Vagina (tissue), 2 donors: ENCODE results near the gene PLCB1. TPM values are rescaled to one million over a fixed set of nuclear protein-coding genes. Genes with fewer than 3 reads are reported as not detected.

Source experiments
- DNase-seq, 2 donors: peaks; one replicate each; pipeline ENCODE4 v3.0.0-alpha.2; 2017; ENCODE audit errors: extremely low spot score in 2 of 2
- H3K27ac ChIP-seq: fragments of 200-600 bp; sonication (generic); one replicate; pipeline ENCODE4 v1.5.1; 2019
- H3K27me3 ChIP-seq: fragments of 200-600 bp; sonication (generic); one replicate; pipeline ENCODE4 v1.5.1; 2019
- H3K36me3 ChIP-seq, 2 donors: fragments of 200-600 bp; sonication (generic); one replicate each; pipeline ENCODE4 v1.5.1; 2017 to 2019
- H3K4me1 ChIP-seq: fragments of 200-600 bp; sonication (generic); one replicate; pipeline ENCODE4 v1.5.1; 2019
- H3K4me3 ChIP-seq, 2 donors: fragments of 200-600 bp; sonication (generic); 1 replicate in 1 of 2; 2 replicates in 1 of 2; pipeline ENCODE4 v1.5.1; 2016 to 2019
- H3K9me3 ChIP-seq: fragments of 200-600 bp; sonication (generic); one replicate; pipeline ENCODE4 v1.5.1; 2019
- CTCF ChIP-seq, 3 experiments: fragments of 450-650 bp in 2 of 3; fragments of 200-600 bp in 1 of 3; sonication (generic) in 1 of 3; IDR thresholded peaks; one replicate each; pipeline ENCODE4 v1.5.1; 2017 to 2019; ENCODE audit warnings: antibody characterized with exemption in 3 of 3, mild to moderate bottlenecking in 2 of 3, moderate library complexity in 2 of 3
- POLR2A ChIP-seq, 2 donors: fragments of 450-650 bp; IDR thresholded peaks; one replicate each; pipeline ENCODE4 v1.6.1; 2017; ENCODE audit warnings: antibody characterized with exemption in 2 of 2, mild to moderate bottlenecking in 2 of 2, moderate library complexity in 2 of 2
- POLR2AphosphoS5 ChIP-seq, 2 donors: sonication (generic); formaldehyde crosslinking; IDR thresholded peaks; one replicate each; pipeline ENCODE4 v1.9.0; 2017; ENCODE audit warnings: antibody characterized with exemption in 2 of 2, mild to moderate bottlenecking in 2 of 2, low read depth in 1 of 2; ENCODE audit not compliant: insufficient read depth in 1 of 2
- intact Hi-C: fragments of 100-400 bp; cut with DNase I; formaldehyde crosslinking; loops from one replicate; pipeline ENCODE4 v1.15.1; 2023
- total RNA-seq: library from RNA; depleted of rRNA; stranded (reverse); fragments of >200 nt; gene quantifications from one replicate; pipeline ENCODE4 v1.2.3, GENCODE V29; 2016

PLCB1 gene
- total RNA-seq, 1 donor from 2014 or later: 32.4 TPM

- Histone ChIP-seq H3K27me3 (no peaks in the 10 kb centered on the region), H3K4me1 (no peaks in the 10 kb centered on the region), H3K27ac (no peak overlapping the region), H3K36me3 (no peaks in the 10 kb centered on the region), H3K4me3 (no peak overlapping the region), H3K9me3 (no peaks in the 10 kb centered on the region)
- no peak for TF ChIP-seq POLR2A (IDR thresholded peaks at IDR 0.05)
- TF ChIP-seq POLR2AphosphoS5 (IDR thresholded peaks at IDR 0.05; ENCODE audit: insufficient read depth in 1 of 2, low read depth in 1 of 2): no peak
- TF ChIP-seq CTCF (IDR thresholded peaks at IDR 0.05): no peak
- intact Hi-C loops: no loop called here
- DNase-seq: no peak
Measured at GRCh38 chr20:8670893-8671215, 538.8 kb downstream of the PLCB1 start.

GRCh38 chr20:8671370-8671961 lies 539.4 kb downstream of the PLCB1 start:
- no peak overlapping the region for H3K27ac ChIP-seq
- no peaks in the 10 kb centered on the region for H3K9me3 ChIP-seq
- H3K4me3 ChIP-seq: no peak overlapping the region
- no peaks in the 10 kb centered on the region for H3K36me3 ChIP-seq
- DNase-seq: no peak
- TF ChIP-seq POLR2A (IDR thresholded peaks at IDR 0.05): no peak
- TF ChIP-seq CTCF (IDR thresholded peaks at IDR 0.05): no peak
- TF ChIP-seq POLR2AphosphoS5 (IDR thresholded peaks at IDR 0.05; ENCODE audit: insufficient read depth in 1 of 2, low read depth in 1 of 2): no peak
- H3K27me3 ChIP-seq: no peaks in the 10 kb centered on the region
- H3K4me1 ChIP-seq: no peaks in the 10 kb centered on the region
- intact Hi-C loops: no loop called here

- no peaks in the 10 kb centered on the region for H3K9me3 ChIP-seq
- no peaks in the 10 kb centered on the region for H3K27me3 ChIP-seq
- no peaks in the 10 kb centered on the region for H3K36me3 ChIP-seq
- H3K4me1 ChIP-seq: no peaks in the 10 kb centered on the region
- no peak overlapping the region for H3K4me3 ChIP-seq
- DNase-seq: no peak
- intact Hi-C loops: no loop called here
- TF ChIP-seq POLR2AphosphoS5 (IDR thresholded peaks at IDR 0.05; ENCODE audit: insufficient read depth in 1 of 2, low read depth in 1 of 2) (no peak), POLR2A (IDR thresholded peaks at IDR 0.05) (no peak), CTCF (IDR thresholded peaks at IDR 0.05) (no peak)
- no peak overlapping the region for H3K27ac ChIP-seq
Measured at GRCh38 chr20:8673116-8673515, 541.0 kb downstream of the PLCB1 start.

GRCh38 chr20:8675896-8676295 lies 543.8 kb downstream of the PLCB1 start:
- no peaks in the 10 kb centered on the region for H3K9me3 ChIP-seq
- TF ChIP-seq POLR2AphosphoS5 (IDR thresholded peaks at IDR 0.05; ENCODE audit: insufficient read depth in 1 of 2, low read depth in 1 of 2) (no peak), CTCF (IDR thresholded peaks at IDR 0.05) (no peak), POLR2A (IDR thresholded peaks at IDR 0.05) (no peak)
- intact Hi-C loops: no loop called here
- no peaks in the 10 kb centered on the region for H3K36me3 ChIP-seq
- DNase-seq: no peak
- H3K4me3 ChIP-seq: no peak overlapping the region
- no peaks in the 10 kb centered on the region for H3K27me3 ChIP-seq
- no peak overlapping the region for H3K27ac ChIP-seq
- no peaks in the 10 kb centered on the region for H3K4me1 ChIP-seq

GRCh38 chr20:8678098-8678776 lies 546.2 kb downstream of the PLCB1 start:
- Histone ChIP-seq H3K4me3 (no peak overlapping the region), H3K27ac (no peak overlapping the region), H3K4me1 (no peaks in the 10 kb centered on the region), H3K9me3 (no peaks in the 10 kb centered on the region), H3K27me3 (no peaks in the 10 kb centered on the region), H3K36me3 (no peaks in the 10 kb centered on the region)
- intact Hi-C loops: no loop called here
- DNase-seq: no peak
- TF ChIP-seq POLR2A (IDR thresholded peaks at IDR 0.05) (no peak), POLR2AphosphoS5 (IDR thresholded peaks at IDR 0.05; ENCODE audit: insufficient read depth in 1 of 2, low read depth in 1 of 2) (no peak), CTCF (IDR thresholded peaks at IDR 0.05) (no peak)
